ENCODE results near the gene KRTAP13-3. TPM values are rescaled to one million over a fixed set of nuclear protein-coding genes. Genes with fewer than 3 reads are reported as not detected.

KRTAP13-3 gene, protein sequence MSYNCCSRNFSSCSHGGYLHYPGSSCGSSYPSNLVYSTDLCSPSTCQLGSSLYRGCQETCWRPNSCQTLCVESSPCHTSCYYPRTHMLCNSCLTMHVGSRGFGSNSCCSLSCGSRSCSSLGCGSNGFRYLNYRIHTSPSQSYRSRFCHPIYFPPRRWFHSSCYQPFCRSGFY
- total RNA-seq: not detected in 2 replicates

DNA sequence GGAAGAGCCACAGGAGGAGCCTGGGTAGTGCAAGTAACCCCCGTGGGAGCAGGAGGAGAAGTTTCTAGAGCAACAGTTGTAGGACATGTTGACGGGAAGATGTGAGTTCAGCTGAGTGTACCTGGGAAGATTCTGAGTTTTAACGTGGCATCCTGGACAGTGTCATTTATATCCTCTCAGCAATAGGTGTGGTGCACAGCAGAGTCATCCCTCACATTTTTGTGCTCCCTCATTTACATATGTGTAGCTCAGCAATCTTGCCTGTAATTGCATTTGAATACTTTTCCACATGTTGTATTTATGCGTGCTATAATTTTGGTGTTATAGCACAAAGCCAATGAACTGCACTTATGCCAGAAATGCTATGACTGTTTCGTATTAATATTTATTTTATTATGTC is at the start of gene KRTAP13-3:
Gene KRTAP13-3 (minus strand): TSS at position 101 of the 400 bp plus-strand sequence. CDS start 14 bp downstream, at position 87.

GRCh38 chr21:30439975-30440374 is 14.2 kb upstream of the KRTAP13-3 start, which contains the start of gene KRTAP15-1:
Gene KRTAP15-1, plus strand, starts transcription at chr21:30440275. Its CDS starts 53 bp downstream, at chr21:30440328.

GRCh38 chr21:30430170-30430655 is 4.5 kb upstream of the KRTAP13-3 start, which contains the start of gene KRTAP13-4:
Gene KRTAP13-4, plus strand, starts transcription at chr21:30430220. Its CDS starts 56 bp downstream, at chr21:30430276.

DNA sequence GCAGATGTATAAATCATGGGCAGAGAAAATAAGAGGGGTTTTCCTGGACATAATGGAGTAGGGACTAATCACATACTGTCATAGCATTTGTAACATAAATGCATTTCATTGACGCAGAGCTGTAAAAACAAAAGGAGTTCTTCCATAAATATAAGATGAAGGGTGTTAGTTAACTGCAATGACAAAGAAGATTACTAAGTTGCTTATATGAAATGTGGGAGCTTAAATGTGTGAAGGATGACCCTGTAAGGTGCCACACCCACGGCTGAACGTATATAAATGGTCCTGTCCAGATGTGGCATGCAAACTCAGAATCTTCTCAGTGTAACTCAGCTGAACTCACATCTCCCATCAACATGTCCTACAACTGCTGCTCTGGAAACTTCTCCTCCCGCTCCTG is 30.0 kb downstream of the KRTAP13-3 start, which contains the start of gene KRTAP13-1:
Gene KRTAP13-1 (plus strand): TSS at position 301 of the 400 bp plus-strand sequence. CDS start 56 bp downstream, at position 357.

Other genes with a start within 250 kb of the KRTAP13-3 start
- not detected in 2 replicates for gene CLDN8, start 209.8 kb downstream of the KRTAP13-3 start, total RNA-seq
- gene KRTAP24-1, start 143.0 kb downstream of the KRTAP13-3 start, total RNA-seq: not detected in 2 replicates
- gene KRTAP25-1, start 136.4 kb downstream of the KRTAP13-3 start, total RNA-seq: not detected in 2 replicates
- gene KRTAP26-1, start 105.6 kb downstream of the KRTAP13-3 start, total RNA-seq: not detected in 2 replicates
- not detected in 2 replicates for gene KRTAP27-1, start 88.2 kb downstream of the KRTAP13-3 start, total RNA-seq
- gene KRTAP23-1, start 77.3 kb downstream of the KRTAP13-3 start, total RNA-seq: not detected in 2 replicates
- not detected in 2 replicates for gene KRTAP13-2, start 53.7 kb downstream of the KRTAP13-3 start, total RNA-seq
- gene KRTAP13-1, start 29.9 kb downstream of the KRTAP13-3 start, total RNA-seq: not detected in 2 replicates
- gene KRTAP13-4, start 4.3 kb upstream of the KRTAP13-3 start, total RNA-seq: not detected in 2 replicates
- gene KRTAP15-1, start 14.3 kb upstream of the KRTAP13-3 start, total RNA-seq: not detected in 2 replicates
- gene KRTAP19-1, start 54.4 kb upstream of the KRTAP13-3 start, total RNA-seq: not detected in 2 replicates
- gene KRTAP19-2, start 61.5 kb upstream of the KRTAP13-3 start, total RNA-seq: not detected in 2 replicates
- gene KRTAP19-3, start 66.1 kb upstream of the KRTAP13-3 start, total RNA-seq: not detected in 2 replicates
- gene KRTAP19-4, start 71.2 kb upstream of the KRTAP13-3 start, total RNA-seq: not detected in 2 replicates
- gene KRTAP19-5, start 76.2 kb upstream of the KRTAP13-3 start, total RNA-seq: not detected in 2 replicates
- gene KRTAP19-6, start 115.9 kb upstream of the KRTAP13-3 start, total RNA-seq: not detected in 2 replicates
- gene KRTAP19-7, start 135.4 kb upstream of the KRTAP13-3 start, total RNA-seq: not detected in 2 replicates
- gene KRTAP22-2, start 164.5 kb upstream of the KRTAP13-3 start, total RNA-seq: not detected in 2 replicates
- not detected in 2 replicates for gene KRTAP6-3, start 166.5 kb upstream of the KRTAP13-3 start, total RNA-seq
- gene KRTAP6-2, start 173.0 kb upstream of the KRTAP13-3 start, total RNA-seq: not detected in 2 replicates
- gene KRTAP22-1, start 175.2 kb upstream of the KRTAP13-3 start, total RNA-seq: not detected in 2 replicates
- not detected in 2 replicates for gene KRTAP6-1, start 188.0 kb upstream of the KRTAP13-3 start, total RNA-seq
- not detected in 2 replicates for gene KRTAP20-1, start 190.5 kb upstream of the KRTAP13-3 start, total RNA-seq
- gene KRTAP20-4, start 194.7 kb upstream of the KRTAP13-3 start, total RNA-seq: not detected in 2 replicates
- not detected in 2 replicates for gene KRTAP20-2, start 209.3 kb upstream of the KRTAP13-3 start, total RNA-seq
- not detected in 2 replicates for gene KRTAP20-3, start 216.9 kb upstream of the KRTAP13-3 start, total RNA-seq